Measurements from ENCODE around the gene FOXP1.

- TF ChIP-seq GLIS3 (CRISPR knock-in tag; IDR thresholded peaks at IDR 0.05), result no peak
- no peak for TF ChIP-seq PATZ1 (CRISPR knock-in tag; IDR thresholded peaks at IDR 0.05; ENCODE audit: borderline replicate concordance)
- TF ChIP-seq ZC3H10 (CRISPR knock-in tag; IDR thresholded peaks at IDR 0.05), result no peak
- no peak for TF ChIP-seq ARNTL (CRISPR knock-in tag; IDR thresholded peaks at IDR 0.05; ENCODE audit: borderline replicate concordance, low read depth)
- TF ChIP-seq PPARA (CRISPR knock-in tag; IDR thresholded peaks at IDR 0.05; ENCODE audit: borderline replicate concordance), result no peak
- no peak for TF ChIP-seq CREB5 (CRISPR knock-in tag; IDR thresholded peaks at IDR 0.05; ENCODE audit: low read depth)
- no peak for TF ChIP-seq ZNF70 (CRISPR knock-in tag; IDR thresholded peaks at IDR 0.05)
- TF ChIP-seq CSDC2 (CRISPR knock-in tag; IDR thresholded peaks at IDR 0.05), result no peak
- no peak for TF ChIP-seq ZFP3 (CRISPR knock-in tag; IDR thresholded peaks at IDR 0.05)
- no peak for TF ChIP-seq CSRNP3 (CRISPR knock-in tag; IDR thresholded peaks at IDR 0.05)
- no peak for TF ChIP-seq TOX (CRISPR knock-in tag; IDR thresholded peaks at IDR 0.05; ENCODE audit: borderline replicate concordance)
- no peak for TF ChIP-seq ESRRG (CRISPR knock-in tag; IDR thresholded peaks at IDR 0.05)
Measured at GRCh38 chr3:71614869-71615268, 31.3 kb upstream of the FOXP1 start.

Data from SK-N-SH treated with all-trans-retinoic acid at 6 μM for 48 hours (cell line).